NCI-H1694 (cell line): ENCODE results near the gene MCM3AP.
"Not testable (repeated sequence)": the region's sequence is repeated elsewhere in the genome, so short reads cannot be mapped to it uniquely, and the experiment has no call there.

Source experiments
- DNase-seq: peaks from one replicate; lab custom pipeline; 2025; lab: John Stamatoyannopoulos, UW

Gene MCM3AP

DNA sequence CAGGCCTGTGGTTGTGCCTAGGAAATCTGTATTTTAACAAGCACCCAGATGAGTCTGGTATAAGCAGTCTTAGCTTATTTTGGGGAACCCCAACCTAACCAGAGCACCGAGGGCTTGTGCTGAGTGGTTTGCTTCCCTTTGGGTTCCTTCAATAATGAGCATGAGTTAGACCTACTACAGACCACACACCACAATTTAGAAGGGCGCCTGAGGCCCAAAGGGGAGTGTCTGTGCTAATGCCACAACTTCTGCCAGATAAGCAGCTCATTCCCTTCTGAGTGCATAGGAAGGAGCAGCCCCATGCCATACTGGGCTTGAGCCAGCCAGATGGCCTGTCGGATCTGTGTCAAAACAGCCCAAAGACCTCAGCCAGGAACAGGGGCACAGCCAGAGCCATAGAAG is 41.5 kb downstream of the MCM3AP start:
- DNase-seq = no peak

DNA sequence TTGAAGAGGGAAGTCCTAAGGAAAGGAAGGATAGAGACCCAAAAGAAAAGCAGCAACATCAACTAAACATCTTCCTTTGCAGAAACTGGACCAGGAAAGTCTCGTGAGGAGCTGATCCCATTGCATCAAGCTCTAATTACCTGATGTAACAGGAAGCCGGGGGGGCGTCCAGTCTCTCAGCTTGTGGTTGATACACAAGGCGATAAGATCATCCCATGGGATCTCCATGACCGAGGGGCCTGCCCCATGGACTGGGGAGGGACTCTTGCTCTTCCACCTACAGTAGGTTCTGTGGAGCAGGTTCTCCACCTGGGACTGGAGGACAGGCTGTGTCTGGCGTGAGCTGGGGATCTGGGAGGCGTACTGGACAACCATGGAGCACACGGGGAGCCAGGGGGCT is 42.1 kb downstream of the MCM3AP start:
- no peak for DNase-seq

DNA sequence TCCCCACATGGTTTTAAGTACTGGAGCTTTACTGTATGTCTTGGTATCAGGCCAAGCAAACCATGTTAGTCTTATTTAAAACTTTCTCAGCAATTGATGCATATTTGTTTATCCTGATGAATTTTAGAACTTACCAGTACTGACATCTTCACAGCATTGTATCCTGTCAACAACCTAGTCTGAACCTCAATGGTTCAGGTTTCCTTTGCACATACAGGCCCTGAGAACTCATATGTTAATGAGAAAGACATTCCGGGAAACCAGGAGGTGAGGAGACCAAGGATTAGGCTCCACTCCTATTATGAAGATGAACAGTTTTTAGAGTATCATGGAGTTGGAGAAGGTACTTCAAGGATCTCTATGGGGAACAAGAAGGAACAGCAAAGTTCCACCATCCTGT is 43.8 kb downstream of the MCM3AP start:
- not testable (repeated sequence) for DNase-seq

DNA sequence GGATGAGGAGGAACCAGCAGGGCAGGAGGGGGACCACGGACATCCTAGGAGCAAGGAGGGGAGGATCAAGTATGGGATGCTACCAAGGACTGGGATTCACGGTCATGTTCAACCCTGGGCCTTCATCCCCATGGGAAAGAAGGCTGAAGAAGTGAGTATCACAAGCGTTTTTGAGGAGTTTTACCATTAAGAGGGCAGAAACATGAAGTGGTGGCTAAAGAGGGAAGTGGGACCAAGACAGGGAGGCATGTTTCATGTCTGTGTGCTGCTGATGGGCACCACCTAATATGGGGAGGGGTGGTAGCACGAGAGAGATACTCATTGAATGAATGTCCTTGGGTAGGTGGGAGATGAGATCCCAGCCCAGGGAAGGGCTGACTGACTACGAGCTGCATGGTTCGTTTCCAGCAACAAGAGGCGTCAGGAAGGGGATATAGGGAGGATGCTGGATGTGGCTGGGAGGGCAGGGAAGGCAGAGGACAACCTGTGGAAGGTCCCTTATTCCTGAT is 45.5 kb downstream of the MCM3AP start:
- no peak for DNase-seq

DNA sequence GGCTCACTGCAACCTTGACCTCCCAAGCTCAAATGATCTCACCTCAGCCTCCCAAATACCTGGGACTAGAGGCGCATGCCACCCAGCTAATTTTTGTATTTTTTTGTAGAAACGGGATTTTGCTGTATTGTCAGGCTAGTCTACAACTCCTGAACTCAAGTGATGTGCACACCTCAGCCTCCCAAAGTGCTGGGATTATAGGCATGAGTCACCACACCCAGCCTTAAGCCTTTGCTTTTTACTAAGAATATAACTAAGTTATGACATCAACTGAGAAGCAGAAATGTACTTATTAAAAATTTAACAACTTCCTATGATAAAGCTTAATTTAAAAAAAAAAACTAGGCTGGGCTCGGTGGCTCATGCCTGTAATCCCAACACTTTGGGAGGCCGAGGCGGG is 47.9 kb downstream of the MCM3AP start:
- no peak for DNase-seq

DNA sequence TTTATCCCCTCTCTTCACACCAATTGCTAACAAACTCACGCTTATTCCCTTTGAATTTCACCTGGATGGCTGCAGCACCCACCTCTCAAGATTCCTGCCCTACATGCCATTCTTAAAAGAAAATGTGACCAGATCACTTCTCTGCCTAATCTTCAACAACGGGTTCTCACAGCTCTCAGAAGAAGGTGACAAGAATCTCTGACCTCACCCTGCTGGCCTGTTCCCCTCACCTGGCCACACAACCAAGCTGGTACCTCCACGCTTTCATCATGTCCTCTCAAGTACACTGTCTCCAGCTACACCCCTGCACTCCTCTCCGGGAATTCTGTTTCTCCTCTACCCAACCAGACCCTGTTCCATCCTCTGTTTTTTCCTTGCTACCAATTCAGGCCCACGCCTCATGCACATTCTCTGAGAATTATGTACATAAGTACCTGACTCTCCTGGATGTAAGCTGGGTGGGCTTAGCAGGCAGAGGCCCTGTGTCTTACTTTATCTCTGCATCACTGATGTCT is 50.9 kb downstream of the MCM3AP start:
- no peak for DNase-seq

DNA sequence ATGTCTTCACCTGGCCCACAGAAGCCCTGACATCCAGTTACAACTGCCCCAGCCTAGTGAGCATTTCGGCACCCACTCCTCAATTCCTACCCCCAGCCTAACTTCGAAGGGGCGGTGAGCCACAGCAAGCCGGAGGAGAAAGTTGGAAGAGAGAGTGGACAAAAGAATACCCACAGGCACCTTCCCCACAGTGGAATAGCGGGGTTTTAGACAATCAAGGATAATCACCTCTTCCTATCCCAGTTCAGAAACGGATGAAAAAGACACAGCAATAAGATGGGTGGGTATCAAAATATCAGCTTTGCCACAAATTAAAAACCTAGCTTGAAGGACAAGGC is 55.5 kb downstream of the MCM3AP start:
- no peak for DNase-seq

DNA sequence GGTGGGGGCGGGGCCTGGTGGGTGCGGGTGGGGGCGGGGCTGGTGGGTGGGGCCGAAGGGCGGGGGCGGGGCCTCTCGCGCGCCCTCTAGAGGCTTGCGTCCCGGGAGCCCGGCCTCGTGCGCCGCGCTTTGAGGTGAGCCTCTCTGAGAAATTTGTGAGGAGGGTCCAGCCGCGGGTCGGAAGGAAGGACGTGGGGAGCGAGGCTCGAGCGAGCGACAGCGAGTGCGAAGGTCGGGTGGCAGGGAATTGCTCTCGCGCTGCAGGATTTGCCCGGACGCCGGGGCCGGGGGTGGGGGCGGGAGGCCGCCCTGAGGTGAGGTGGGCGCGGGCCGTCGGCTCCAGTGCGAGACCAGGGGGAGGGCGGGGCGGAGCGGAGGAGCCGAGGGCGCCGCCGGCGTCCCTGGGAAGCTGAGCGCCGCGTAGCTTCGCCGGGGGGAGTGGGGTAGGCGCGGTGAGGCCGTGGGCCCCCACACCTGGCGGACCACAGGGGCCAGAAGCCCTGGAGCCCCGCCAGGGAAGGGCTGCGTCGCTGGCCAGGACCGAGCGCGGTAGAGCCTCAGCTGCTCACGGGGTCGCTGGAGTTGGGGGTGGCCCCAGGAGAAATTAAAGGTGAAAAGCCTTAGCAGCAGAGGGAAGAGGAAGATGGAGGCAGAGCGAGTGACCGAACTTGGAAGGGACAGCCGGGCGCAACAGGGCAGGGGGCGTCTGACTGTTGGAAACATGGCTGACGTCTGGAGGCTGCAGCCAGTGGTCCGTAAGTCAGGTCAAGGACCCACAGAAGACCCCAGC is 56.1 kb downstream of the MCM3AP start:
- DNase-seq = no peak

DNA sequence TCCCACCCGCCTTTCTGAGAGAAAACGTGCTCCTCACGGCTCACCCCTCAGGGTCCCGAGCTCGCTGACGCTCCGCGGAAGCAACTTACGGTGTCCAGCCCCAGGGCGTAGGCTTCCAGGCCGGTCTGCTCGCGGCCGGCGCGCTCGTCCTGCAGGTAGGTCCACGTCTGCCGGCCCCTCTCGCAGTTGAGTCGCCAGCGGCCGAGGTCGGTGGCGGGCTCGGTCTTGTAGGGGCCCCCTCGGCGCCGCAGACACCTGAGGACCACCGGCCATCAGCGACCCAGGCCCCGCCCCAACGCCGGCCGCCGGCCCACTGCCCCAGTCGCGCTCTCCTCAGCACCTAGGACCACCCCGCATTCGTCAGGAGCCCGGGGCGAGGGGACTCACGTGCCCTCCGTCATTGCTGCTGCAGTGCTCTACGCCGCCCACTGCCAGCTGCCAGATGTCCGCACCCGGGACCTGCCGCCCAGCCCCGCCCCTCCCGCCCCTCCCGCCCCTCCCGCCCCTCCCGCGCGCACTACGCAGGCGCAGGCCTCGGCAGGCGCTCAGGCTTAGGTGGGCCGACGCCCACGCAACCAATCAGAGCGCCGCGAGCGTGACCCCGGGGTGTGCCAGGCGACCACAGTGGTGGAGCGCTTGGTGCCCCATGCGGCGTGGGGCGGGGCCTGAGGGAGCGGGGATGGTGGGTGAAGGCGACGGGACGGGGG is 56.9 kb downstream of the MCM3AP start, which contains the start of gene LSS:
TSS of gene LSS (minus strand) at position 430 of the 707 bp plus-strand sequence. CDS start at position 401, 29 bp downstream.
- peak; percentile 93 for DNase-seq

DNA sequence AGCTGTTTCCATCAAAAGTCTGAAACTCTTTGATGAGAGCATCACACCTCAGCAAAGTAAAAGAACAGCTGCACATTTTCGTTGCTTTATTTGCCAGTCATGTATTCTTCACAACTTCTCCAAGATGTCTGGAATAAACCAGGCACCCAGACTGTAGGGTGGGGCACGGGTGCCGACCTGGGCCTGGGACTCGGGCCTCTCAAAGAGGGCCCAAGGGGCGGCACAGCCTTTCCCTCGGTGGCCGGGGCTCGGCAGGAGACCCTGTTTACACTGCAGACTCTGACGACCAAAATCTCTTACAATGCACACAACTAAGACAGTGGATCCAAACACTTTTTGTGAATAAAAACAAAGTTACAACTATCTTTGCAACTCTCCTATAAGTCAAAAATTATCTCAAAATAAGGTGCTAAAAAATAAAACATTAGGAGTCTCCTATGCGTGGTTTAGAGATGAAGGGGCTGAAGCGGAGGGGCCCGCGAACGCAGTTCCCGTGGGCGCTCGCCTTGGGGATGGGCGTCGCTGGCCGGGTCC is 57.5 kb downstream of the MCM3AP start:
- no peak for DNase-seq

DNA sequence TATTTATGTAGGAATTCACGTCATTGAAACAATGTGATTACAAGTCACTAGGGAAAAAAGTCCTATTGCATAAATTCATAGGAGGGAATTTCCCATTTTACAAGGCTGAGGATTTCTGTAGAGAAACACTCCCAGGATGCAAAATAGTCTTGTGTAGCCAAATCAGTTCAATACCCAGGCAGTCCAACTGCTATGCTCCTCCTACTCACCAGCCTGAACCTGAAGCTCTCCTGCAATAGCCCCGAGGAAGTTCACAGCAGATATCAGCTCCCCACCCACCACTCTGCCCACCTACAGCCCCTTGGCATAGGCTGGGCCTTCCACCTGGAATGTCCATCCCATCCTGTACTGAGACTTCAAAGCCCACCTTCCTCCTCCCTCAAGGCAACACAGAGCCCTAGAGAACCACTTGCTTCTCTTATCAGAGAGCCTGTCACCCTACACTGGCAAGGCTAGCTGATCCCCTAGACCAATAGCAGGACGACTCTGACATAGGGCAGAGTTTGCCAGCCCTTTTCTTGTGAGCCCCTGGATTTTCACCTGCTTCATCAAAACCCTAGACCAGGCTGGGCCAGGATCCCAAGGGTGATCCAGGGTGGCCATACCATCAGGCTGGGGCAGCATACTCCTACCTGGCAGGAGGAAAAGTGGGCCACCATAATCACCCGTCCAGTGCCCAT is 58.4 kb downstream of the MCM3AP start:
- DNase-seq = no peak

DNA sequence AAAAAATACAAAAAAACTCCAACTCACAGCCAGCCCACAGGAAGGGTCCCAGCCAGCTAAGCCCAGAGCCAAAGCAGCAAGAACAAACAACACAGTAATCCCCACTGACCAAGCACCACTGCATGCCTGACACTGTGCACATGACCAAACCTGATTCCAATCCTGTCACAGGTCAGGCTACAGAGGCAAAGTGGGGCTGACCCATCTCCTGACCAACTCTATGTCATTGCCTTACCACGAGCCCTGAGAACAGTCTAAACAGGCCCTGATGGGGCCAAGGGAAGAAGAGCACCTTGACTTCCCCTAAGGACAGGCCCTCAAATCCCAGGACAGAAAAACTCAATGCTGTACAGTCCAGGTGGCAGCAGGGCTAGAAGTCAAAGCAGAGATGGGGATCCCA is 59.3 kb downstream of the MCM3AP start:
- DNase-seq = no peak

DNA sequence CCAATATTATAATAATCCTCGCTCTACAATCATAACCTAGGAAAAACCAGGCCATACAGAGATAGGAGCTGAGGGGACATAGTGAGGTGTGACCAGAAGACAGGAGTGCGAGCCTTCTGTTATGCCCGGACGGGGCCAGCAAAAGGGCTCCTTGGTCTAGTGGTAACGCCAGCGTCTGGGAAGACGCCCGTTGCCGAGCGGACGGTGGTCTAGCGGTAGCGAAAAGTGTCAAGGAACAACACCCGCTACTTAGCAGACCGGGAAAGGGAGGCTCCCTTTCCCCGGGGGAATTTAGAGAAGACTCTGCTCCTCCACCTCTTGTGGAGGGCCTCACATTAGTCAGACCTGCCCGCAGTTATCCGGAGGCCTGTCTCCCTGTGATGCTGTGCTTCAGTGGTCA is 61.8 kb downstream of the MCM3AP start:
- DNase-seq = not testable (repeated sequence)

DNA sequence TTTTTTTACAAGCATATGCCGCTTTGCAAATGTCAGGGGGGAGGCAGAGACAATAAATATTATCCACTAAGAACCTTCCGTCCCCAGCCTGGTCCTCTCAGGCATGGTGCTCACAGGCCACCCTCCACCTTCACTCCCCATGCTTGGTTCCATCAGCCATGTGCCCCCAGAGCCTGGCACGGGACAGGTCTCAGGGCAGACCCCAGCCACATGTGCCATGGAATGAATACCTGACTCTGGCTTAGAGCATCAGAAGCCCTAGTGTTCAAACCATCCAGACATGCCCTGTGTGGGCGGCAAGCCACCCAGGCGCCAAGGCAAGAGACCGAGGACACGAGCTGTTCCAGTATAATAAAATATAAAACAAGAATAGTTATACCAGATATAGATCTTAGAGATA is 62.2 kb downstream of the MCM3AP start:
- no peak for DNase-seq

DNA sequence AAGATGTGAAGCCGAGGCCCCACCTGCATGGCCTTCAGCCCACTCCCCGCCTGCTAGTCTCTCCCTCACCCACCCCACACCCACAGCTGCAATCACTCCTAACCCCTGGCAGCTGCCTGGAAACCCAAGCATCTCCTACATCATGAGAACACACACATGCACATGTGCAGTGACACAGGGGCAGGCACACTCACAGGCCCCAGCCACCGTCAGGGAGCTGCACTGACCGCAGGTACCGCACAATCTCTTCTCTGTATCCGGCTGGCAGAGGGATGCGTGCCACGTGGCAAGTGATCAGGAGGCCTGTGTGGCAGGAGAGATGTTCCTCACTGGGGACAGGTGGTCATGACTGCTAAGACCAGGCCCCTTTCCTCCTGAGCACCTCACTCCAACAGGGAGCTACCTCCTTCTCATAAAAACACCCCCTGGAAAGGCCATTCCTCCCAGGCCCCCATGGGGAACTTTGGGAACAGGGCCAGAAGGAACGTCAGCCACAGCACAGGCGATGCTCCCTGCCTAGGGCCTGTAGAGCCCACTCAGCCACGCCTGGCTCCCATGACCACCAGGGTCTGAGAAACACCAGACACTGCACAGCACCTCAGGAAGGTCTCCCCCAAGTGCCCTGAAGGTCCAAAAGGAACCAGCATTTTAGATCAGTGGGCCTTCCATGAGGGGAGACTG is 62.8 kb downstream of the MCM3AP start:
- no peak for DNase-seq

DNA sequence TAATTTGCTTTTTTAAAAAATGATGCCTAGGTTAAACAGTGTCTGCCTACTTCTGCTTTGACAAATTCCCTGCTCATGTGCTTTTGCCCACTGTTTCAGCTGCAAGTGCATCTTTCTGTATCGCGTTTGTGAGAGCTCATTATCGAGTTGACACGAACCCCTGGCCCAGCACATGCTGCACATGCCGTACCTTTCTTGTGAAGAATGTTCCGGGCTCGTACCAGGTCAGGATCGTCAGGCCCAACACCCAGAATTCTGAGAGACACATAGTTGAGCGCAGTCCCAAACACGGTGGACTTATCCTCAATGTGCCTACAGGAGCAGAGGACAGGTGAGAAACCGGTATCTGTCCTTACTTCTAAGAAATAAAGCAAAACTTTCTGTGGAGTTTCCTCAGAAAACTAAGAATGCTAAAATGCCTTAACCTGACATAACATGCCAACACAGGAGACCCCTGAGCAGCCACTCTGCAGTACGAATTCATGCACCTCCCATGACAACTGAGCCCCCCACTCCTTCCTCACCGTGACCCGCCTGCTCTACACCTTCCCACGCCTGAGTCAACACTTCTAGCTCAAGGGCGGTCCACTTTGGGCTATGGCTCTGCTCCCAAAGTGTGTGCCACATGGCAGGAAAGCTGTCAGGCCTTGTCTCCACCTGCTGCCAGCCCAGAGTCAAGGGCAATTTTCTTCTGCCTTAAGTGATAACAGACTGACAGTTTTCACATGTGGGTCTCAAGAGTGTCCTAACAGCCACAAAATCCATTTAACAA is 63.6 kb downstream of the MCM3AP start:
- DNase-seq = no peak

DNA sequence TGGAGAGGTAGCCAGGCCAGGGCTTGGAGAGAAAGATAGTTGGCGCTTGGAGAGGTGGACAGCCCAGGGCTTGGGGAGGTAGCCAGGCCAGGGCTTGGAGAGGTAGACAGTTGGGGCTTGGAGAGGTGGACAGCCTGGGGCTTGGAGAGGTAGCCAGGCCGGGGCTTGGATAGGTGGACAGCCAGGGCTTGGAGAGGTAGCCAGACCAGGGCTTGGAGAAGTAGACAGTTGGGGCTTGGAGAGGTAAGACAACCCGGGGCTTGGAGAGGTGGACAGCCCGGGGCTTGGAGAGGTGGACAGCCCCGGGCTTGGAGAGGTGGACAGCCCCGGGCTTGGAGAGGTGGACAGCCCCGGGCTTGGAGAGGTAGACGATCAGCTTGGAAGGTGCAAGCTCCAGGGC is 64.6 kb downstream of the MCM3AP start:
- DNase-seq = no peak

DNA sequence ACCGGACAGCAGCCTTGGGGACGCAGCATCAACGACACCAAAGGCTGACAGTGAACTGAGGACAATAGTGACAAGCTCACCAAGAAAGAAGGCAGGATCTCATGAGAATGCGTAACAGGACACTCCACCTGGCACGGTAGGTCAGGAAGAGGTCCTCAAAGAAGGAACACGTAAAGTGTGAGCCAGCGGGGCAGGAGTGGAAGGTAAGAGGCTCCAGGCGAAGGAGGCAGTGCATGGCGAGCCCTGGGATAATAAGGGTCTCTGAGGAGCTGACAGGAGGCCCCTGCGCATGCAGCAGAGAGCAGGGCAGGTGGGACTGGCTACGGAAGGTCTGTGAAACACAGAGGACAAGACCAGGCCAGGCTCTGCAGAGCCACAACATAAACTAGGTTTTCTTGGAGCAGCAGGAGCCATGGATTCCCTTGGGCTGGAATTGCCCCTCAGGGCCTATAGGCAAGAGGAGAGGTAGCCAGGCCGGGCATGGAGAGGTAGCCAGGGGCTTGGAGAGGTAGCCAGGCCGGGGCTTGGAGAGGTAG is 65.1 kb downstream of the MCM3AP start:
- no peak for DNase-seq

DNA sequence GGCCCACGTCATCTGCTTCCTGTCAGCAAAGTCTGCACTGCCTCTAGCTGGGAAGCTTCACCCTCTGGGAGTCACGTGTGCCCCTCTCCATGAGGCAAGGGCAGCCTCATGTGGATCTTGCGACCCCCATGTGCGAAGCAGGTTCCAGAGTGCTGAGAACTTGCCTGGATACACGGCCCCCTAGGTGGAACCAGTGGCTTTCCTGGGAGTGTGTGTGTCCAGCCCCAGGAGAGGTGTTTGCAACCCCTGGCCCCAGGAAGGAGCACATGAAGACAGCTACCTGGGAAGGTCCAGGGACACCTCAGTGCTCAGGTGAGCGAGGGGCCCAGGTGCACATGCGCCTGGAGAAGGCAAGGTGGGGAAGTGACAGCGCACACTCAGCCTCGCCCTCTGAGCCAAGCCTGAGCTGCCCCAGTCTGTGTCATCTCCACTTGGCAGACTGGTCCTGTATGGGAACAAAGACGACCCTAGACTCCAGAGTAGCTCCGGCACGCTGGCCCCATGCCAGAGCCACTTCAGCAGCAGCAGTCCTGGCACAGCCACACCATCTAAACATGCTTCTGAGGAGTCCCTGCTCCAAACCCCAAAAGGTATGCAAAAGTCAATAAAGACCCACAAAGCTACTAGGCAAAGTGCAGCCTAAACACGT is 65.7 kb downstream of the MCM3AP start:
- DNase-seq = no peak

DNA sequence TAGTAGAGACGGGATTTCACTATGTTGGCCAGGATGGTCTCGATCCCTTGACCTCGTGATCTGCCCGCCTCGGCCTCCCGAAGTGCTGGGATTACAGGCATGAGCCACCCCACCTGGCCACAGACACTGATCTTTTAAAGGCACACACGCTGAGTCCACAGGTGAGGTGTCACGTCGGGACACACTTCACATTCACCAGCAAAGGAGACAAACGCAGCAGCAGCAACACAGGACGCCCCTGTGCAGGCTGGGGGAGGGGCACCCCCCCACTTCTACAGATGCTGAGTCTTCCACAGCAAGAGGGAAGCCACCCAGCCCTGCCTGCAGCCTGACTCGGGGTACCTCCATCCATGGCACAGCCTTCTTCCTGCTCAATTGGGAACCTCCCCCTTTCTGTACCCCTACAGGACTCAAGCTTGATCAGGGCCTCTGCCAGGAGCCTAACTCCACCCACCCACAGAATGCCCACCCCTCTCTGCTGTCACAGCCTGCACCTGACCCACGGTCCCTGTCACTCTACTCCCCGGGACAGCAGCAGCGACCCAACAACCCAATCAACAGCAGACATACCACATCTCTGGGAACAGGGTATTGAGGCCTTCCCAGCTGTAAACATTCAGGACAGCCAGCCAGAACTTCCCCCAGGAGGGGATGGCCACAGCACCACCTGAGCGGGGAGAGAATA is 66.4 kb downstream of the MCM3AP start:
- DNase-seq = no peak
